Neural cell (in vitro differentiated cells): ENCODE data around the gene XRRA1. TPM values are rescaled to one million over a fixed set of nuclear protein-coding genes. Genes with fewer than 3 reads are reported as not detected.

Experiments
- H2AFZ ChIP-seq: fragments of 200-600, 300-800 bp; sonication (generic), shearing (Covaris generic); 2 replicates; pipeline ENCODE4 v1.6.0; 2014; ENCODE audit warnings: low read depth, mild to moderate bottlenecking, antibody characterized with exemption, low read length, moderate library complexity
- H3F3A ChIP-seq: fragments of 200-600 bp; shearing (Covaris generic); 2 replicates; pipeline ENCODE4 v1.6.1; 2016; ENCODE audit warnings: mild to moderate bottlenecking, moderate library complexity, mixed read lengths, antibody characterized with exemption, low read length; ENCODE audit not compliant: insufficient read depth, poor library complexity, severe bottlenecking
- H3K27ac ChIP-seq: fragments of 200-600, 300-800 bp; sonication (generic), shearing (Covaris generic); 2 replicates; pipeline ENCODE4 v1.5.1; 2014; ENCODE audit warnings: mild to moderate bottlenecking, low read length, moderate library complexity
- H3K27me3 ChIP-seq: fragments of 300-800, 200-600 bp; sonication (generic), shearing (Covaris generic); 2 replicates; pipeline ENCODE4 v1.6.0; 2014; ENCODE audit warnings: mild to moderate bottlenecking, low read depth, low read length, moderate library complexity; ENCODE audit not compliant: insufficient read depth
- H3K36me3 ChIP-seq: fragments of 300-800, 200-600 bp; sonication (generic), shearing (Covaris generic); 2 replicates; pipeline ENCODE4 v1.5.1; 2014; ENCODE audit warnings: mild to moderate bottlenecking, antibody characterized with exemption, low read length, moderate library complexity; ENCODE audit not compliant: insufficient read depth
- H3K4me2 ChIP-seq: fragments of 300-800, 200-600 bp; sonication (generic), shearing (Covaris generic); 2 replicates; pipeline ENCODE4 v1.6.0; 2014; ENCODE audit warnings: mild to moderate bottlenecking, low read length
- H3K4me3 ChIP-seq: fragments of 300-800, 200-600 bp; sonication (generic), shearing (Covaris generic); 2 replicates; pipeline ENCODE4 v1.5.1; 2014; ENCODE audit warnings: mild to moderate bottlenecking, low read length, moderate library complexity
- H3K79me2 ChIP-seq: fragments of 200-600 bp; shearing (Covaris generic); replicated peaks from 2 replicates; pipeline ENCODE4 v1.6.0; 2014; ENCODE audit warnings: mild to moderate bottlenecking, low read length, moderate library complexity; ENCODE audit not compliant: insufficient read depth
- H3K9ac ChIP-seq: fragments of 300-800, 200-600 bp; sonication (generic), shearing (Covaris generic); 2 replicates; pipeline ENCODE4 v1.6.1; 2016; ENCODE audit warnings: mild to moderate bottlenecking, low read length, mixed read lengths
- H3K9me2 ChIP-seq: fragments of 200-600 bp; shearing (Covaris generic); 2 replicates; pipeline ENCODE4 v1.6.1; 2016; ENCODE audit warnings: mild to moderate bottlenecking, low read length, mixed read lengths; ENCODE audit not compliant: insufficient read depth
- H3K9me3 ChIP-seq: fragments of 200-600, 300-800 bp; sonication (generic), shearing (Covaris generic); 2 replicates; pipeline ENCODE4 v1.6.1; 2016; ENCODE audit warnings: mild to moderate bottlenecking, mixed run types, low read length, moderate library complexity, mixed read lengths
- H4K20me1 ChIP-seq: fragments of 200-600 bp; shearing (Covaris generic); 2 replicates; pipeline ENCODE4 v1.6.1; 2016; ENCODE audit warnings: mild to moderate bottlenecking, mixed run types; ENCODE audit not compliant: insufficient read depth
- EP300 ChIP-seq: fragments of 450-650 bp; conservative IDR thresholded peaks from 2 replicates; pipeline ENCODE4 v1.6.1; 2014; ENCODE audit warnings: antibody characterized with exemption, mild to moderate bottlenecking, moderate library complexity; ENCODE audit not compliant: poor library complexity, severe bottlenecking
- EZH2 ChIP-seq: fragments of 200-600, 300-800 bp; shearing (Covaris generic), sonication (generic); IDR thresholded peaks from 2 replicates; pipeline ENCODE4 v1.6.1; 2014; ENCODE audit warnings: antibody characterized with exemption, low read length, borderline replicate concordance, mild to moderate bottlenecking; ENCODE audit not compliant: insufficient read depth, poor library complexity, severe bottlenecking
- MXI1 ChIP-seq: fragments of 450-650 bp; conservative IDR thresholded peaks from 2 replicates; pipeline ENCODE4 v1.6.1; 2014; ENCODE audit warnings: antibody characterized with exemption, mild to moderate bottlenecking; ENCODE audit not compliant: poor library complexity, severe bottlenecking
- POLR2AphosphoS5 ChIP-seq: IDR thresholded peaks from 2 replicates; pipeline ENCODE4 v1.6.1; 2012
- RAD21 ChIP-seq: fragments of 450-650 bp; conservative IDR thresholded peaks from 2 replicates; pipeline ENCODE4 v1.6.1; 2014; ENCODE audit warnings: antibody characterized with exemption, mild to moderate bottlenecking, moderate library complexity
- SMC3 ChIP-seq: fragments of 450-650 bp; conservative IDR thresholded peaks from 2 replicates; pipeline ENCODE4 v1.6.1; 2014; ENCODE audit warnings: antibody characterized with exemption, mild to moderate bottlenecking, moderate library complexity; ENCODE audit not compliant: poor library complexity
- TAF1 ChIP-seq: IDR thresholded peaks from 2 replicates; pipeline ENCODE4 v1.6.1; 2012; ENCODE audit warnings: low read depth
- polyA plus RNA-seq: library from polyadenylated mRNA; depleted of rRNA; stranded (reverse); fragments of >200 nt; gene quantifications from 2 replicates; pipeline ENCODE4 v1.2.3, GENCODE V29; 2014
- TF ChIP-seq, protein P1 (sequence below): IDR thresholded peaks from 2 replicates; pipeline ENCODE4 v1.6.1; 2012; ENCODE audit warnings: borderline replicate concordance
- TF ChIP-seq, protein P2 (sequence below): fragments of 450-650 bp; IDR thresholded peaks from 2 replicates; pipeline ENCODE4 v1.5.1; 2014; ENCODE audit warnings: antibody characterized with exemption, mild to moderate bottlenecking, moderate library complexity; ENCODE audit not compliant: poor library complexity, severe bottlenecking

XRRA1 gene
- polyA plus RNA-seq, 1 donor from 2014 or later = 2.7 TPM

DNA sequence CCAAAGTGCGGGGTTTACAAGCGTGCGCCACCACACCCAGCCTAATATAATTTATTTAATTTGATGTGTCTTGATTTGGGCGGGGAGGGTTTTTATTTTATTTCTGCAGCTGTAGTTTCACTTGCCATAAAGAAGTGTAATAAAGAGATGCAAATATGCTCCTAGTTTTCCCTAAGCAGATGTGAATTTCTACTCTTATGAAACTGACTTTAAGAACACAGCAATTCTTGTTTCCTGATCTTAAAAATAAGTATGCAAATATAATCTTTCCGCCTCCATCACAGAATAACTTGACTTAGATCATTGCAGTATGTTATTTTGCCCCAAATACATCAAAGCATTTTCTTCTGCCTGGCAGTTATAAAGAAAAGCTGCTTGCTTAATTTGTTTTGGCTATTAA is 4.6 kb upstream of the XRRA1 start:
- no peaks in the 10 kb centered on the region for H3K27me3 ChIP-seq
- no peaks in the 10 kb centered on the region for H3K9me3 ChIP-seq
- peak overlapping the region; percentile 5 for H3K4me2 ChIP-seq
- peak overlapping the region; percentile 60 for H3K27ac ChIP-seq
- no peak overlapping the region for H2AFZ ChIP-seq
- no peaks in the 10 kb centered on the region for H4K20me1 ChIP-seq
- no peaks in the 10 kb centered on the region for H3K36me3 ChIP-seq
- H3K9ac ChIP-seq = no peak overlapping the region
- TF ChIP-seq EZH2 = no peak
- TF ChIP-seq POLR2AphosphoS5 = no peak
- TF ChIP-seq TAF1 = no peak
- TF ChIP-seq SMC3 = no peak
- TF ChIP-seq MXI1 = no peak
- no peak for TF ChIP-seq EP300
- no peak for TF ChIP-seq RAD21
- TF ChIP-seq, protein P1, sequence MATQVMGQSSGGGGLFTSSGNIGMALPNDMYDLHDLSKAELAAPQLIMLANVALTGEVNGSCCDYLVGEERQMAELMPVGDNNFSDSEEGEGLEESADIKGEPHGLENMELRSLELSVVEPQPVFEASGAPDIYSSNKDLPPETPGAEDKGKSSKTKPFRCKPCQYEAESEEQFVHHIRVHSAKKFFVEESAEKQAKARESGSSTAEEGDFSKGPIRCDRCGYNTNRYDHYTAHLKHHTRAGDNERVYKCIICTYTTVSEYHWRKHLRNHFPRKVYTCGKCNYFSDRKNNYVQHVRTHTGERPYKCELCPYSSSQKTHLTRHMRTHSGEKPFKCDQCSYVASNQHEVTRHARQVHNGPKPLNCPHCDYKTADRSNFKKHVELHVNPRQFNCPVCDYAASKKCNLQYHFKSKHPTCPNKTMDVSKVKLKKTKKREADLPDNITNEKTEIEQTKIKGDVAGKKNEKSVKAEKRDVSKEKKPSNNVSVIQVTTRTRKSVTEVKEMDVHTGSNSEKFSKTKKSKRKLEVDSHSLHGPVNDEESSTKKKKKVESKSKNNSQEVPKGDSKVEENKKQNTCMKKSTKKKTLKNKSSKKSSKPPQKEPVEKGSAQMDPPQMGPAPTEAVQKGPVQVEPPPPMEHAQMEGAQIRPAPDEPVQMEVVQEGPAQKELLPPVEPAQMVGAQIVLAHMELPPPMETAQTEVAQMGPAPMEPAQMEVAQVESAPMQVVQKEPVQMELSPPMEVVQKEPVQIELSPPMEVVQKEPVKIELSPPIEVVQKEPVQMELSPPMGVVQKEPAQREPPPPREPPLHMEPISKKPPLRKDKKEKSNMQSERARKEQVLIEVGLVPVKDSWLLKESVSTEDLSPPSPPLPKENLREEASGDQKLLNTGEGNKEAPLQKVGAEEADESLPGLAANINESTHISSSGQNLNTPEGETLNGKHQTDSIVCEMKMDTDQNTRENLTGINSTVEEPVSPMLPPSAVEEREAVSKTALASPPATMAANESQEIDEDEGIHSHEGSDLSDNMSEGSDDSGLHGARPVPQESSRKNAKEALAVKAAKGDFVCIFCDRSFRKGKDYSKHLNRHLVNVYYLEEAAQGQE = no peak
- TF ChIP-seq, protein P2, sequence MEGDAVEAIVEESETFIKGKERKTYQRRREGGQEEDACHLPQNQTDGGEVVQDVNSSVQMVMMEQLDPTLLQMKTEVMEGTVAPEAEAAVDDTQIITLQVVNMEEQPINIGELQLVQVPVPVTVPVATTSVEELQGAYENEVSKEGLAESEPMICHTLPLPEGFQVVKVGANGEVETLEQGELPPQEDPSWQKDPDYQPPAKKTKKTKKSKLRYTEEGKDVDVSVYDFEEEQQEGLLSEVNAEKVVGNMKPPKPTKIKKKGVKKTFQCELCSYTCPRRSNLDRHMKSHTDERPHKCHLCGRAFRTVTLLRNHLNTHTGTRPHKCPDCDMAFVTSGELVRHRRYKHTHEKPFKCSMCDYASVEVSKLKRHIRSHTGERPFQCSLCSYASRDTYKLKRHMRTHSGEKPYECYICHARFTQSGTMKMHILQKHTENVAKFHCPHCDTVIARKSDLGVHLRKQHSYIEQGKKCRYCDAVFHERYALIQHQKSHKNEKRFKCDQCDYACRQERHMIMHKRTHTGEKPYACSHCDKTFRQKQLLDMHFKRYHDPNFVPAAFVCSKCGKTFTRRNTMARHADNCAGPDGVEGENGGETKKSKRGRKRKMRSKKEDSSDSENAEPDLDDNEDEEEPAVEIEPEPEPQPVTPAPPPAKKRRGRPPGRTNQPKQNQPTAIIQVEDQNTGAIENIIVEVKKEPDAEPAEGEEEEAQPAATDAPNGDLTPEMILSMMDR = no peak
- no peaks in the 10 kb centered on the region for H3K9me2 ChIP-seq
- H3K4me3 ChIP-seq = peak overlapping the region; percentile 13
- H3K79me2 ChIP-seq = peaks cover 63% of the 10 kb centered on the region
- H3F3A ChIP-seq = no peaks in the 10 kb centered on the region

DNA sequence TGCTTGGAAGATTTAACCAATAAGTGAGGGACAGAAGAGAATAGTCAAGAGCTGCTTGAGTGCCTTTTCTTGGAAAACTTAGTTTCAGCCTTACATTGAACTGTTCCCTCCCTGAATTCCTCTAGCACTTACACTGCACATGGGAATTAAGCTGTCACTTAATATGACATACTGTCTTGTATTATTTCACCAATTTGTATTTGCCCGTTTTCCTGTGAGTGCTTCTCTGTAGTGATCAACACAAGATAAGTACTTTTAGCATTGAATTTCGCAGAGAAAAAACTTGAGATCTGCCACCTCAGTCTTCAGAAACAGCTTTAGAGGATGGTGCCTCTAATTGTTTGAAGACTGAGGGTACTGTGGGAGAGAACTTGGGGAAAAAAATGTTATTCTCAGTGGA is 3.9 kb upstream of the XRRA1 start:
- H3K79me2 ChIP-seq = peaks cover 63% of the 10 kb centered on the region
- peak; percentile 94 for TF ChIP-seq EP300
- TF ChIP-seq POLR2AphosphoS5 = peak; percentile 71
- TF ChIP-seq EZH2 = no peak
- TF ChIP-seq MXI1 = no peak
- TF ChIP-seq, protein P1 = peak; percentile 75
- no peak for TF ChIP-seq TAF1

More for the DNA sequence above, 3.9 kb upstream of the XRRA1 start:
- H3F3A ChIP-seq = no peaks in the 10 kb centered on the region
- no peaks in the 10 kb centered on the region for H3K9me3 ChIP-seq
- H3K27me3 ChIP-seq = no peaks in the 10 kb centered on the region
- no peaks in the 10 kb centered on the region for H4K20me1 ChIP-seq
- no peak overlapping the region for H3K9ac ChIP-seq
- H3K27ac ChIP-seq = peak overlapping the region; percentile 60
- H2AFZ ChIP-seq = no peak overlapping the region
- peak overlapping the region; percentile 84 for H3K4me3 ChIP-seq
- H3K36me3 ChIP-seq = no peaks in the 10 kb centered on the region
- H3K9me2 ChIP-seq = no peaks in the 10 kb centered on the region
- H3K4me2 ChIP-seq = peak overlapping the region; percentile 20
